Spleen (tissue), 11 donors: ENCODE results near the gene BABAM2. TPM values are rescaled to one million over a fixed set of nuclear protein-coding genes. Genes with fewer than 3 reads are reported as not detected.

ENCODE experiments used
- DNase-seq: peaks from one replicate; pipeline ENCODE4 v3.0.0-alpha.2; 2020
- H3K27ac ChIP-seq, 8 donors: fragments of 200-600 bp; sonication (generic) in 7 of 8; 1 replicate in 4 of 8; 2 replicates in 4 of 8; pipeline versions ENCODE4 v1.5.0 to v1.8.0; 2016 to 2021; ENCODE audit warnings: inconsistent platforms in 4 of 8, mild to moderate bottlenecking in 4 of 8, moderate library complexity in 1 of 8
- H3K27me3 ChIP-seq, 7 donors: fragments of 200-600 bp; sonication (generic) in 6 of 7; replicated peaks in 1 of 7; 1 replicate in 4 of 7; 2 replicates in 3 of 7; pipeline versions ENCODE4 v1.5.0 to v1.8.0; 2016 to 2021; ENCODE audit warnings: inconsistent platforms in 3 of 7, mild to moderate bottlenecking in 1 of 7
- H3K36me3 ChIP-seq, 6 donors: fragments of 200-600 bp; sonication (generic) in 5 of 6; 1 replicate in 4 of 6; 2 replicates in 2 of 6; pipeline versions ENCODE4 v1.5.0 to v1.8.0; 2016 to 2021; ENCODE audit warnings: inconsistent platforms in 2 of 6
- H3K4me1 ChIP-seq, 6 donors: fragments of 200-600 bp; sonication (generic) in 5 of 6; 1 replicate in 3 of 6; 2 replicates in 3 of 6; pipeline versions ENCODE4 v1.5.0 to v1.8.0; 2016 to 2021; ENCODE audit warnings: inconsistent platforms in 3 of 6
- H3K4me3 ChIP-seq, 8 donors: fragments of 200-600 bp; sonication (generic) in 7 of 8; 1 replicate in 4 of 8; 2 replicates in 4 of 8; pipeline versions ENCODE4 v1.5.0 to v1.8.0; 2016 to 2021; ENCODE audit warnings: inconsistent platforms in 4 of 8, mild to moderate bottlenecking in 4 of 8, moderate library complexity in 2 of 8
- H3K9me3 ChIP-seq, 8 donors: fragments of 200-600 bp; sonication (generic) in 7 of 8; 1 replicate in 4 of 8; 2 replicates in 4 of 8; pipeline versions ENCODE4 v1.5.0 to v1.8.0; 2016 to 2021; ENCODE audit warnings: inconsistent platforms in 4 of 8
- POLR2A ChIP-seq, 3 donors: fragments of 450-650 bp; IDR thresholded peaks; one replicate each; pipeline ENCODE4 v1.5.1; 2017; ENCODE audit warnings: antibody characterized with exemption in 3 of 3, mild to moderate bottlenecking in 1 of 3
- POLR2AphosphoS5 ChIP-seq, 3 donors: sonication (generic); formaldehyde crosslinking; IDR thresholded peaks; one replicate each; pipeline ENCODE4 v1.5.1; 2017; ENCODE audit warnings: antibody characterized with exemption in 3 of 3
- WGBS, 5 donors: extraction: QIAGEN DNeasy Blood & Tissue Kit in 3 of 5; methylation state at CpG; one replicate each; pipeline versions ENCODE4 v1.1.5 to v1.1.7; 2013 to 2018; 5-methylcytosine and 5-hydroxymethylcytosine counted together
- intact Hi-C: fragments of 100-400 bp; cut with DNase I; formaldehyde crosslinking; loops from one replicate; pipeline ENCODE4 v1.15.0; 2023; ENCODE audit warnings: low total_unique reads
- polyA plus RNA-seq, 3 donors: library from polyadenylated mRNA; stranded (reverse); fragments of 200-250 nt; gene quantifications; one replicate each; pipeline ENCODE4 v1.2.1, GENCODE V29; 2013
- total RNA-seq, 7 donors: library from RNA; depleted of rRNA in 3 of 7; stranded (reverse); fragments of >200 nt in 3 of 7; fragmentation: NEBNext Ultra II Directional in 4 of 7; extraction: Animal tissue kit (Norgen Biotek cat#: 25700) in 4 of 7; gene quantifications; one replicate each; pipeline versions ENCODE4 v1.1.0 to v1.2.1, GENCODE V29; 2016 to 2021
- TF ChIP-seq, protein P1 (sequence below), 11 experiments: fragments of 200-600 bp in 7 of 11; fragments of 450-650 bp in 4 of 11; sonication (generic) in 4 of 11; IDR thresholded peaks in 8 of 11; conservative IDR thresholded peaks in 3 of 11; 1 replicate in 7 of 11; 2 replicates in 4 of 11; pipeline versions ENCODE4 v1.4.0 to v1.8.0; 2016 to 2021; ENCODE audit warnings: antibody characterized with exemption in 11 of 11, inconsistent platforms in 4 of 11, mild to moderate bottlenecking in 1 of 11
- donor health status: healthy with polysubstance abuse.
- donor health status: DM: no; HTN: no; CAD: no; lungs with moderate emphysema.
- donor health status: DM: no; HTN: no; CAD: no.
- donor health status: Bipolar disorder and iron deficiency.
- donor health status: healthy.
- donor health status: DM: no; HTN: no; CAD: no.
- donor health status: DM: yes; HTN: yes; CAD: no.

Gene BABAM2
- total and polyA plus RNA-seq, 10 donors: 16.1 to 70.1 (median 55.0) TPM

GRCh38 chr2:28338046-28338817 lies 447.7 kb downstream of the BABAM2 start:
- peak; percentile 77 for DNase-seq
- TF ChIP-seq POLR2A (IDR thresholded peaks at IDR 0.05): no peak
- peak; percentile 38 to 73 (median 58) for TF ChIP-seq POLR2AphosphoS5 (IDR thresholded peaks at IDR 0.05)
- TF ChIP-seq, protein P1, sequence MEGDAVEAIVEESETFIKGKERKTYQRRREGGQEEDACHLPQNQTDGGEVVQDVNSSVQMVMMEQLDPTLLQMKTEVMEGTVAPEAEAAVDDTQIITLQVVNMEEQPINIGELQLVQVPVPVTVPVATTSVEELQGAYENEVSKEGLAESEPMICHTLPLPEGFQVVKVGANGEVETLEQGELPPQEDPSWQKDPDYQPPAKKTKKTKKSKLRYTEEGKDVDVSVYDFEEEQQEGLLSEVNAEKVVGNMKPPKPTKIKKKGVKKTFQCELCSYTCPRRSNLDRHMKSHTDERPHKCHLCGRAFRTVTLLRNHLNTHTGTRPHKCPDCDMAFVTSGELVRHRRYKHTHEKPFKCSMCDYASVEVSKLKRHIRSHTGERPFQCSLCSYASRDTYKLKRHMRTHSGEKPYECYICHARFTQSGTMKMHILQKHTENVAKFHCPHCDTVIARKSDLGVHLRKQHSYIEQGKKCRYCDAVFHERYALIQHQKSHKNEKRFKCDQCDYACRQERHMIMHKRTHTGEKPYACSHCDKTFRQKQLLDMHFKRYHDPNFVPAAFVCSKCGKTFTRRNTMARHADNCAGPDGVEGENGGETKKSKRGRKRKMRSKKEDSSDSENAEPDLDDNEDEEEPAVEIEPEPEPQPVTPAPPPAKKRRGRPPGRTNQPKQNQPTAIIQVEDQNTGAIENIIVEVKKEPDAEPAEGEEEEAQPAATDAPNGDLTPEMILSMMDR (IDR thresholded peaks at IDR 0.05 in 8 of 11, conservative IDR thresholded peaks at IDR 0.05 in 3 of 11): no peak
- Histone ChIP-seq H3K27me3 (no peaks in the 10 kb centered on the region), H3K4me1 (peaks cover 4 to 55% (median 22%) of the 10 kb centered on the region in 6 donors), H3K4me3 (no peak overlapping the region), H3K36me3 (peaks cover 0 to 18% (median 0%) of the 10 kb centered on the region in 6 donors), H3K27ac (peak overlapping the region in 3 of 8 donors; percentile 12 to 15 (median 12)), H3K9me3 (no peaks in the 10 kb centered on the region)
- 67 to 76% (median 71%) methylated on average over 14 of the region's 14 CpGs for WGBS, 5 donors
- intact Hi-C loops: no loop called here

GRCh38 chr2:28338831-28339321 lies 448.3 kb downstream of the BABAM2 start:
- Histone ChIP-seq H3K4me3 (no peak overlapping the region), H3K4me1 (peaks cover 0 to 53% (median 23%) of the 10 kb centered on the region in 6 donors), H3K27me3 (no peaks in the 10 kb centered on the region), H3K27ac (peak overlapping the region in 2 of 8 donors; percentile 12 to 15), H3K36me3 (peaks cover 0 to 18% (median 0%) of the 10 kb centered on the region in 6 donors), H3K9me3 (no peaks in the 10 kb centered on the region)
- intact Hi-C loops: no loop called here
- WGBS, 5 donors: 85 to 94% (median 90%) methylated on average over 7 of the region's 7 CpGs
- TF ChIP-seq, protein P1 (IDR thresholded peaks at IDR 0.05 in 8 of 11, conservative IDR thresholded peaks at IDR 0.05 in 3 of 11): no peak
- DNase-seq: peak; percentile 67

DNA sequence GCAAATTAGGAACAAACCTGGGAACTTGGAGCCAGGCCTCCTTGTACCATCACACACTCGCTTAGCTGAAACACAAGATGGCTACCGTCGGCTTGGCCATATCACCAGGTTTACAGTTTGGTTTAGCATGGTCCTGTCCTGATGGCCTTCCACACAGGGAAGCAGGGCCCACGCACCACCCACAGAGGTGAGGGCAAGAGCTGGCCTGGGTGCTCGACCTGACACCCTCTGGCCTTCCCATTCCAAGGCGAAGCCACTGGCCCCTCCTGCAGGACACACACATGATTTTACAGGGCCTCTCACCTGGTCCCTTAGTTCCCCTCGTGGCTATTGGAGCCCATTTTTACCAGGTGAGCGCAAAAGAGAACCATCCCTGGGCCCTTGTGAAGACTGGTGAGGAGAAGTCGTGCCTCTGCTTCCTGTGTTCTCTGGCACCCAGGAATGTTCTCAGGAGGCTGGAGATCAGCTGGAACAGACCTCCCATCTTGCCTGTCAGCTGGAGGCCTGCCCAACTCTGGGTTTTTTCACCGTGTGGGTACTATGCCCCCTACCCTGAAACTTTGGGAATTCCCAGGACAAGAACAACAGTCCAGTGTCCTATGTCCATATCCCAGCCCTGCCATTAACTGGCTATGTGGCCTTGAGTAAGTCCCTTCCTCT lies 449.1 kb downstream of the BABAM2 start:
- TF ChIP-seq POLR2AphosphoS5 (IDR thresholded peaks at IDR 0.05): no peak
- no peak for TF ChIP-seq POLR2A (IDR thresholded peaks at IDR 0.05)
- TF ChIP-seq, protein P1 (IDR thresholded peaks at IDR 0.05 in 8 of 11, conservative IDR thresholded peaks at IDR 0.05 in 3 of 11): no peak
- no peaks in the 10 kb centered on the region for H3K27me3 ChIP-seq
- no peaks in the 10 kb centered on the region for H3K9me3 ChIP-seq
- peak; percentile 44 for DNase-seq
- H3K4me1 ChIP-seq: peaks cover 0 to 50% (median 21%) of the 10 kb centered on the region in 6 donors
- H3K27ac ChIP-seq: no peak overlapping the region
- intact Hi-C loops: no loop called here
- no peak overlapping the region for H3K4me3 ChIP-seq
- H3K36me3 ChIP-seq: peaks cover 0 to 18% (median 0%) of the 10 kb centered on the region in 6 donors
- 85 to 95% (median 90%) methylated on average over 10 of the region's 10 CpGs for whole genome bisulfite sequencing, 5 donors
